Muscle layer of duodenum (tissue), 2 donors: ENCODE data around the gene PLD5.
"Not testable (repeated sequence)": the region's sequence is repeated elsewhere in the genome, so short reads cannot be mapped to it uniquely, and the experiment has no call there.

Experiments
- H3K27ac ChIP-seq: one replicate; pipeline ENCODE4 v1.7.0; 2013; ENCODE audit warnings: mild to moderate bottlenecking, low read length
- H3K27me3 ChIP-seq: one replicate; pipeline ENCODE4 v1.7.0; 2013; ENCODE audit warnings: low read depth, mild to moderate bottlenecking, control low read depth, low read length
- H3K36me3 ChIP-seq, 2 donors: one replicate each; pipeline ENCODE4 v1.7.0; 2013; ENCODE audit warnings: low read length in 2 of 2, control low read depth in 1 of 2, mild to moderate bottlenecking in 1 of 2; ENCODE audit not compliant: insufficient read depth in 2 of 2, control insufficient read depth in 1 of 2
- H3K4me1 ChIP-seq, 2 donors: one replicate each; pipeline ENCODE4 v1.7.0; 2013; ENCODE audit warnings: low read length in 2 of 2, mild to moderate bottlenecking in 2 of 2, control low read depth in 1 of 2, moderate library complexity in 1 of 2; ENCODE audit not compliant: insufficient read depth in 2 of 2, control insufficient read depth in 1 of 2
- H3K4me3 ChIP-seq, 2 donors: one replicate each; pipeline ENCODE4 v1.7.0; 2013; ENCODE audit warnings: low read length in 2 of 2, low read depth in 1 of 2, mild to moderate bottlenecking in 1 of 2
- H3K9me3 ChIP-seq, 2 donors: one replicate each; pipeline ENCODE4 v1.7.0; 2013; ENCODE audit warnings: low read length in 2 of 2, control low read depth in 1 of 2, mild to moderate bottlenecking in 1 of 2; ENCODE audit not compliant: control insufficient read depth in 1 of 2
- donor health status: healthy.

PLD5 gene

GRCh38 chr1:242187171-242187570, 337.3 kb downstream of the PLD5 start:
- no peaks in the 10 kb centered on the region for H3K27me3 ChIP-seq
- no peak overlapping the region for H3K4me3 ChIP-seq
- H3K27ac ChIP-seq: no peak overlapping the region
- no peaks in the 10 kb centered on the region for H3K4me1 ChIP-seq
- H3K9me3 ChIP-seq: no peaks in the 10 kb centered on the region
- no peaks in the 10 kb centered on the region for H3K36me3 ChIP-seq

DNA sequence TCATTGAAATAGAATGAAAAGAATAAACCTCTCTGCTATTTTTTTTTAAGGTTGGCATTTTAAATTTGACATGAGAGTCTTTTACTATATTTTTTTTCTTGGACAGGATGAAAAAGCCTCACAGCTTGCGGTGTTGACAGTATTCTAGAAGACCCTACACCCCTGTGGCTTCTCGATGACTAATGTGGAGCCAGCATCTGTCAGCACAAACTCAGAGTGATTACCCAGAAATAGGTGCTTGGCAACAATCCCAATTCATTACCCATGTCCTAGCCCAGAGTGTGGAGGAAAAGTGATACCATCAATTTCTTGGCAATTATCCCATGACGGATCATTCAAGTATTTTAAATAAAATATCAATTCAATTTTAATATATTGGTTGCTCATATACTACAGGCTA, 338.8 kb downstream of the PLD5 start:
- no peak overlapping the region for H3K4me3 ChIP-seq

DNA sequence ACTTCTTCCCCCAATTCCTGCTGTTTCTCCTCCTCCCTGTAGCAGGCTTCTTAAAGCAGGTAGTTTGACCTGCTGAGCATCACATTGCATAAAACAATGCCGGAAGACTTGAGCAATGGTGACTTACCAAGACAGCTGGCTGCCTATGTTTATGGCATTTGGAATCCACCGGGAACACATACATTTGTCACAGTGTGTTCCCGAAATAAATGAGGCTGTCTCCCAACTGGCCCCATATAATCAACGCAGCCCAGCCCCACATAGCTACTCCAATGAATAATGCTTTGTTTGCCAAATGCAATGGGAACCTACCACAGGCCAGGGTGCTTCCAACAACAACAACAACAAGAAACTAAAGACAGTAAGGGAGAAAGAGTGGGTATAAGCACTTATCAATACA, 339.5 kb downstream of the PLD5 start:
- H3K4me3 ChIP-seq: no peak overlapping the region
- H3K27me3 ChIP-seq: no peaks in the 10 kb centered on the region
- no peaks in the 10 kb centered on the region for H3K36me3 ChIP-seq
- H3K4me1 ChIP-seq: no peaks in the 10 kb centered on the region
- H3K9me3 ChIP-seq: no peaks in the 10 kb centered on the region
- no peak overlapping the region for H3K27ac ChIP-seq

More for the DNA sequence above, 338.8 kb downstream of the PLD5 start:
- H3K27ac ChIP-seq: no peak overlapping the region
- no peaks in the 10 kb centered on the region for H3K36me3 ChIP-seq
- no peaks in the 10 kb centered on the region for H3K4me1 ChIP-seq
- no peaks in the 10 kb centered on the region for H3K27me3 ChIP-seq
- no peaks in the 10 kb centered on the region for H3K9me3 ChIP-seq

DNA sequence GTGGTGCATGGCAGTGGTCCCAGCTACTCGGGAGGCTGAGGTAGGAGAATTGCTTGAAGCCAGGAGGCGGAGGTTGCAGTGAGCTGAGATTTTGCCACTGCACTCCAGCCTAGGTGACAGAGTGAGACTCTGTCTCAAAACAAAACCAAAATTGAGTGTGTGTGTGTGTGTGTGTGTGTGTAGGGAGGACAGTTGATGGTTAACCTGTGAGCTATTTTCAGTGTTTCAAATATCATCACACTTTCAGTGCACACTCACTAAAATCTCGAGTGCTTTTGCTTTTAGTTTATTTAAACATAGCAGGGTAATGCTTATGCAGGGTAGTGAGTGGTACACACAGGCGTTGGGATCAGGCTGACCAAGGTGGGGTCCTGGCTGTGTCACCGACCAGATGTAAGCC, 344.7 kb downstream of the PLD5 start:
- H3K27ac ChIP-seq, H3K4me3 ChIP-seq, H3K9me3 ChIP-seq: not testable (repeated sequence)

GRCh38 chr1:242178924-242179708, 345.4 kb downstream of the PLD5 start:
- Histone ChIP-seq H3K9me3 (peaks cover 0 to 2% of the 10 kb centered on the region in 2 donors), H3K4me3 (no peak overlapping the region), H3K4me1 (no peaks in the 10 kb centered on the region), H3K36me3 (no peaks in the 10 kb centered on the region), H3K27me3 (no peaks in the 10 kb centered on the region), H3K27ac (no peak overlapping the region)

More for the DNA sequence above, 344.7 kb downstream of the PLD5 start:
- not testable (repeated sequence) for H3K27me3 ChIP-seq, H3K36me3 ChIP-seq, H3K4me1 ChIP-seq

DNA sequence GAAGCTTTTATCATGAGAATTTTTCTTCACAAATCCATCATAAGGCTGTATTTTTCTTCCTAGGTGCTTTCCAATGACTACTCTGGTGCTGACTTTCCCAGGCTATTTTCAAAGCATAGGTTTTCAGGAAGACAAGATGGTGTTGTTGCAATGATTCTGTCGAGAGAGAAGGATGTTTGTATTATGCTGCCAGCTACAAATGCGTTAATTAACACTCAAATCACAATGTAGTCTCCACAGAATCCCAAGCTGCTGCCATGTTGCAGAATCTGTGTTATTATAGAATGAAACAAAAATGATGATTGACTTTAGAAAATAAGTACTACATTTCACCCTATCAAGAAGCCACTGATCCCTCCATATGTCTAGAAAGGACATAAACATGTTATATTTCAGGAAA, 346.1 kb downstream of the PLD5 start:
- Histone ChIP-seq H3K27ac (no peak overlapping the region), H3K36me3 (no peaks in the 10 kb centered on the region), H3K4me3 (no peak overlapping the region), H3K4me1 (no peaks in the 10 kb centered on the region), H3K27me3 (no peaks in the 10 kb centered on the region), H3K9me3 (peaks cover 0 to 2% of the 10 kb centered on the region in 2 donors)

DNA sequence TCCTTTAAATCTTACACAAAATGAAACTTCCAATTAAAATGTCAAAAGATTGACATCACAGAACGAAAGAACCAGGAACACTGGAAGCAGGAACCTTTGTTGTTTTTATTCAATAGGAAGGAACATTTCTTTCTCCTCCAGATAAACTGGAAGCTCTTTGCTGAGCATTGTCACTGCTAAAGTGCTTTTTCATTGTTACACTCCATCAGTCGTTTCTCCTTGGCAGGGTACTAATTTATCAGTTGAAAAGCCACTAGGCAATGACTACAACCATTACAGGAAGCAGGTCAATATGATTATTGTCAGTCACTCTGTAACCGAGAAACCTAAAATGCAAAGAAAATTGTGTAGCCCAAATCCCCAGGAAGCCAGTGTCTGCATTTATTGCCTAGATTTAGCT, 362.4 kb downstream of the PLD5 start:
- Histone ChIP-seq H3K36me3 (no peaks in the 10 kb centered on the region), H3K9me3 (no peaks in the 10 kb centered on the region), H3K4me3 (no peak overlapping the region), H3K27ac (no peak overlapping the region), H3K27me3 (no peaks in the 10 kb centered on the region), H3K4me1 (no peaks in the 10 kb centered on the region)

GRCh38 chr1:242147096-242147976, 377.2 kb downstream of the PLD5 start:
- H3K4me3 ChIP-seq: no peak overlapping the region
- no peaks in the 10 kb centered on the region for H3K4me1 ChIP-seq
- H3K9me3 ChIP-seq: peaks cover 0 to 5% of the 10 kb centered on the region in 2 donors
- no peaks in the 10 kb centered on the region for H3K27me3 ChIP-seq
- no peaks in the 10 kb centered on the region for H3K36me3 ChIP-seq
- H3K27ac ChIP-seq: no peak overlapping the region

- H3K9me3 ChIP-seq: peaks cover 0 to 4% of the 10 kb centered on the region in 2 donors
- no peaks in the 10 kb centered on the region for H3K36me3 ChIP-seq
- no peaks in the 10 kb centered on the region for H3K4me1 ChIP-seq
- no peak overlapping the region for H3K27ac ChIP-seq
- H3K4me3 ChIP-seq: no peak overlapping the region
- no peaks in the 10 kb centered on the region for H3K27me3 ChIP-seq
Observed at GRCh38 chr1:242146652-242147051, 377.8 kb downstream of the PLD5 start.

- Histone ChIP-seq H3K27me3 (no peaks in the 10 kb centered on the region), H3K4me1 (no peaks in the 10 kb centered on the region)
Observed at GRCh38 chr1:242140836-242141235, 383.7 kb downstream of the PLD5 start.

GRCh38 chr1:242139986-242140385, 384.5 kb downstream of the PLD5 start:
- H3K27ac ChIP-seq: no peak overlapping the region
- no peaks in the 10 kb centered on the region for H3K4me1 ChIP-seq
- H3K9me3 ChIP-seq: no peaks in the 10 kb centered on the region
- H3K36me3 ChIP-seq: no peaks in the 10 kb centered on the region
- no peaks in the 10 kb centered on the region for H3K27me3 ChIP-seq
- no peak overlapping the region for H3K4me3 ChIP-seq

More at GRCh38 chr1:242140836-242141235, 383.7 kb downstream of the PLD5 start:
- no peaks in the 10 kb centered on the region for H3K36me3 ChIP-seq
- H3K4me3 ChIP-seq: no peak overlapping the region
- H3K9me3 ChIP-seq: no peaks in the 10 kb centered on the region
- H3K27ac ChIP-seq: no peak overlapping the region
